GM19238 (cell line): ENCODE results near the gene EXPH5.

ENCODE experiments used
- DNase-seq: peaks from one replicate; pipeline ENCODE4 v3.0.0; 2011; ENCODE audit warnings: low spot score; ENCODE audit not compliant: insufficient read length

EXPH5 gene

GRCh38 chr11:108516125-108516524 lies 77.4 kb downstream of the EXPH5 start:
- no peak for DNase-seq

GRCh38 chr11:108512708-108513107 lies 80.9 kb downstream of the EXPH5 start:
- no peak for DNase-seq

GRCh38 chr11:108511851-108512474 lies 81.6 kb downstream of the EXPH5 start:
- no peak for DNase-seq

GRCh38 chr11:108508653-108509593 lies 84.6 kb downstream of the EXPH5 start:
- DNase-seq = no peak

GRCh38 chr11:108501396-108501795 lies 92.2 kb downstream of the EXPH5 start:
- DNase-seq = no peak

- no peak for DNase-seq
Observed at GRCh38 chr11:108500721-108501120, 92.8 kb downstream of the EXPH5 start.

GRCh38 chr11:108500169-108500568 lies 93.4 kb downstream of the EXPH5 start:
- DNase-seq = no peak

GRCh38 chr11:108498816-108499408 lies 94.7 kb downstream of the EXPH5 start:
- no peak for DNase-seq

GRCh38 chr11:108498046-108498815 lies 95.3 kb downstream of the EXPH5 start, which contains the start of gene POGLUT3:
Gene POGLUT3 (minus strand): TSS chr11:108498384. CDS start chr11:108498366, 18 bp downstream.
- DNase-seq = peak; percentile 65

- DNase-seq = peak; percentile 55
Observed at GRCh38 chr11:108497317-108498045, 96.1 kb downstream of the EXPH5 start.

GRCh38 chr11:108496643-108497256 lies 96.8 kb downstream of the EXPH5 start:
- no peak for DNase-seq

GRCh38 chr11:108495326-108495725 lies 98.2 kb downstream of the EXPH5 start:
- no peak for DNase-seq

- no peak for DNase-seq
Observed at GRCh38 chr11:108494182-108494581, 99.4 kb downstream of the EXPH5 start.

GRCh38 chr11:108491936-108492335 lies 101.6 kb downstream of the EXPH5 start:
- no peak for DNase-seq

GRCh38 chr11:108486828-108487227 lies 106.7 kb downstream of the EXPH5 start:
- no peak for DNase-seq

- no peak for DNase-seq
Observed at GRCh38 chr11:108486331-108486730, 107.2 kb downstream of the EXPH5 start.

GRCh38 chr11:108483163-108483562 lies 110.4 kb downstream of the EXPH5 start:
- no peak for DNase-seq

- no peak for DNase-seq
Observed at GRCh38 chr11:108474664-108475463, 118.7 kb downstream of the EXPH5 start.

- no peak for DNase-seq
Observed at GRCh38 chr11:108472681-108473080, 120.9 kb downstream of the EXPH5 start.
